OCI-M1 (cell line): ENCODE results near the gene PHF11.

Experiments
- DNase-seq: peaks from one replicate; lab custom pipeline; 2025; lab: John Stamatoyannopoulos, UW

Gene PHF11

DNA sequence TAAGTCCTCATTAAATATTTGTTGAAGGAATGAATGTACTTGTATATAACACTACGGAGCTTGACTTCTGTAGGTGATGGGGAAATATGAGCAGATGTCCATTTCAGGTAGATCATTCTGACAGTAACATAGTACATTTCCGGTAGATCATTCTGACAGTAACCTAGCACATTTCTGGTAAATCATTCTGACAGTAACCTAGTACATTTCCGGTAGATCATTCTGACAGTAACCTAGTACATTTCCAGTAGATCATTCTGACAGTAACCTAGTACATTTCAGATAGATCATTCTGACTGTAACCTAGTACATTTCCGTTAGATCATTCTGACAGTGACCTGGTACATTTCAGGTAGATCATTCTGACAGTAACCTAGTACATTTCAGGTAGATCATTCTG is 2.5 kb downstream of the PHF11 start:
- no peak for DNase-seq

DNA sequence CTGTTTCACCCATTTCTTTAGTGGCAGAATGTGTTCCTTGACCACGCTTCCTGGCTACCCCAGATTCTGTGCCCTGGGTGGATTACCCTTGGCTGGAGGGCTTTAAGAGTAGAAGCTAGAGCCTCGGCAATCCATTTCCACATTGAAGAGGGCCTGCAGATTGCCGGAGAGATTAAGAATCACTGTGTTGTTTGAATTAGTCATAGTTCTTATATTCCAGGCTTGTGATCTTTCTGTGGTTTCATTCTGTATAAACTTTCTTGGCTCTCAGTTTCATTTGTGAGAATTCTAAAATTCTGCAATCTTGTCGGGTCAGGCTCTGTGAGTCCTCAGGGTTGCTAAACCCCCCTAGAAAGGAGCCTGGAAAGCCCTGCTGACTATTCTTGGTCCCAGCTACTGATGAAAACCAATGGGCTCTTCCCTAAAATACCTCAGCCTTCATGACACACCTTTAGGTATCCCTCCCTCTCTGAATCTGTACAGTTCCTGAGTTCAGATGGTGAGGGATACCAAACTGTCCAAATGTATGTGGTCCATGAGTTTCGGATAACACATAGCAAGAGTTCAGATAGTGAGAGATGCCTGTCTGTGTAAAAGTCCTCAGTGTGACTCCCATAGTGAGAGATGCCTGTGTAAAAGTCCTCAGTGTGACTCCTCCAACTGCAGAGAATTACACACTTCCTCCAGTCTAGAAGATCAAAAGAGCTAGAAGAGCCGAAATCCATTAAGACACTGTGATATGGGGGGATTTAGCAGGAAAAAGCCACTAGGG is 4.3 kb downstream of the PHF11 start:
- peak; percentile 24 for DNase-seq

DNA sequence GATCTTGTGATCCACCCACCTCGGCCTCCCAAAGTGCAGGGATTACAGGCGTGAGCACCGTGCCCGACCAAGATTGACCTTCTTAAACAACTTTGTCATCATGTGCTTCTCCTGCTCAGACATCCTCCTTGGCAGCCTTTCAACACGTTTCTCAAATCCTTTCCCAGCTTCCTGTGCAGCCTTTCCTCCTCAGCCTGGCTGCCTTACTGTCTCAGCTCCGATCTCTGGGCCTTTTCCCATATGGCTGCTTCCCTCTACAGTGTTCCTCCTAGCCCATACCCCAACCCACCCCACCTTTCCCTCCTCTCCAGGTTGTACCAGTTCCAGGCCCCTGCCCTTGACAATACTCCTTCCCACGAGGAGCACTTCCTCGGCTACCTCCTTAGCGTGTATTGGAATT is 7.2 kb downstream of the PHF11 start:
- DNase-seq = no peak

DNA sequence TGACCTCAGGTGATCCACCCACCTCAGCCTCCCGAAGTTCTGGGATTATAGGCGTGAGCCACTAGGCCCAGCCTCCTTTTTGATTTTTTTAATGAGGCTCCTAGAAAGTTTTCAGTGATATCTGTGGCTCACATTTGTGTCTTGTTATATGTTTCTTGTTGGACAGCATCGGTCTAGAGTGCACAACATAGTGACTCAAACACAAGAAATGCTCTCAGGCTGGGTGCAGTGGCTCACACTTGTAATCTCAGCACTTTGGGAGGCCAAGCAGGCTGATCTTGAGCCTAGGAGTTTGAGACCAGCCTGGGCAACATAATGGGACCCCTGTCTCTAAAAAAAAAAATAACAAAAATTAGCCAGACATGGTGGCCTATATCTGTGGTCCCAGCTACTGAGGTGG is 8.2 kb downstream of the PHF11 start:
- no peak for DNase-seq

DNA sequence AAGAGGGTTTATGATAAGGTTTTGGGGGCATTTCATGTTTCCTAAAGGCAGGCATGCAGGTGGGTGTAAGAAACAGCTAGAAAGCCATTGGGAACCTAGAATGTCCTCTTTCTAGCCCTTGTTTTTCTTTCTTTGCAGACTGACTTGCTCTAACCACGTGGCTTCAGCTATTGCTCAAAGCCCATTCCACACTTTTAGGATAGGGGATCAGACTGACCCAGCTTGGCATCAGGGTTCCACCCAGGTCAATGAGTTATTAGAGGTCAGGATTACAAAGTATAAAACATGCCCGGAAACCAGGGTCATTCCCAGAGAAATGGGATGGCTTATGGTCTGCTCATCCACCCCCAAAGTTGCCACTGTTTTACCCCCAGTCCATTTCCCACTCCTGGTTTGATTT is 16.8 kb downstream of the PHF11 start:
- DNase-seq = no peak

DNA sequence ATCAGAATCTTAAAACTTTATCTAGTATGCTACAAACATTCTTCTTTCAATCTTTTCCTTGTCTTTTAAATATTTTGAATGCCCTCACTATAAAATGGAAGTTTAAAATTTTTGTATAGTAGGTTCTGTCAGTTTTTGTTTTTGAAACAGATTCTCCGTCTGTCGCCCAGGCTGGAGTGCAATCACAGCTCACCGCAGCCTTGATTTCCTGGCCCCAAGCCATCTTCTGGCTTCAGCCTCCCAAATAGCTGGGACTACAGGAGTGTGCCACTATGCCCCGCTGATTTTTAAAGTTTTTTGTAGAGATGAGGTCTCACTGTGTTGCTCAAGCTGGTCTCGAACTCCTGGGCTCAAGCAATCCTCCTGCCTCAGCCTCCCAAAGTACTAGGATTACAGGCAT is 20.7 kb downstream of the PHF11 start:
- no peak for DNase-seq

DNA sequence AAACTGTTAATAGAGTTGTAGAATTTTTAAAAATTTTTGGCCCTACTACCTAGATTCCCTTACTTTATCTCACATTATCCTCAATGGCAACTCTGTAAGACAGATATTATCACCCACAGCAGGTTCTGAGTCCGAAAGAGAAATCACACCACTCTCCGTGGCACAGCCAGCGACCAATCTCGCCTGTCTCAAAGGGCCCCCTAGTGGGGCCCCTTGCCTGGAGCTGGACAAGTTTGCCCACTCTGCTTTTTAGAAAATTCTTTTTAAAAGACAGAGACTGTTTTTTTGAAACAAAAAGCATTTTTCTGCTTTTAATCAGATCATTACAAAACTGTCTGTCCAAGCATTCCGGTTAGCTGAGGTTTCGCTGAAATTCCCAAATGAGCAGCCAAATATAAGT is 21.7 kb downstream of the PHF11 start:
- no peak for DNase-seq

DNA sequence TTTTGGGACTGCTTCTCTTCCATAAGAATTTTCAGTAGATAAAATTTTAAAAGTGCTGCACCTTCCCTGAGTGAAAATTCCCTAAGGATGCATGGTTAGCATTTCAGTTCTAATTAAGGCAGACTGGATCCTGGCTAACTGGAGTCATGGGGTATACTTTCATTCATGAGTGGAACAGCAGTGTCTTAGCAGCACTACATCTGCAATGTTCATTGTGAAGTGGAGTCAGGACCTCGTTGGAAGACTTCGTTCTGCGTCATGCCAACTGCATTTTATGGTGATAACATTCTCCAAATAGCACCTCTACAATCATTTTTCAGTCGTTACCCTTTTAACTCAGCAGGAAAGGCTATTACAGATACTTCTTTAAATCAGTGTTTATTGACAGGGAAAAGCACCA is 25.5 kb downstream of the PHF11 start:
- DNase-seq = no peak

DNA sequence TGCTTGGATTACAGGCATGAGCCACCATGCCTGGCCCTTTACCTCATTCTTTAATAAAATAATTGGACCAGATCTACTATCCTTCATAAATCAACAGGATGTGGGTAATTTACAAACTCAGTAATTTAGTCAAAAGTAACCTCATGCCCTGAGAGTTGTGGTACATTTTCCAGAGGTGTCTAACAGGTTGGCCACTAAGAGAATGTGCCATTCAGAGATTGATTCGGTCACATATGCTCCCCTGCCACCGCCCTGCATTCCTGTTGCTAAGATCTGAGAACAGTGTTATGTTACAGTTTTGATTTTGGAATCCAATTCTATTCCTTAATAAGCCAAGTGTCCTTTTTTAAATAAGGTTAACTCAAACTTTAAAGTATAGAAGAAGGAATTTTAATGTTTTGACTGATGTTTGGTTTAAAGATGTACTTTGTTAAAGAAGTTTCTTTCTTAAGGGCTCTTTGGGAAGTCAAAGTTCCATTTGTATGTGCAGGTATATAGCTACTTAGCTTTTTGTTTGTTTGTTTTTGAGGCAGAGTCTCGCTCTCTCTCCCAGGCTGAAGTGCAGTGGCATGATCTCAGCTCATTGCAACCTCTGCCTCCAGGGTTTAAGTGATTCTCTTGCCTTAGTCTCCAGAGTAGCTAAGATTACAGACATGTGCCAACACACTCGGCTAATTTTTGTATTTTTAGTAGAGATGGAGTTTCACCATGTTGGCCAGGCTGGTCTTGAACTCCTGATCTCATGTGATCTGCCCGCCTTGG is 29.2 kb downstream of the PHF11 start:
- no peak for DNase-seq

DNA sequence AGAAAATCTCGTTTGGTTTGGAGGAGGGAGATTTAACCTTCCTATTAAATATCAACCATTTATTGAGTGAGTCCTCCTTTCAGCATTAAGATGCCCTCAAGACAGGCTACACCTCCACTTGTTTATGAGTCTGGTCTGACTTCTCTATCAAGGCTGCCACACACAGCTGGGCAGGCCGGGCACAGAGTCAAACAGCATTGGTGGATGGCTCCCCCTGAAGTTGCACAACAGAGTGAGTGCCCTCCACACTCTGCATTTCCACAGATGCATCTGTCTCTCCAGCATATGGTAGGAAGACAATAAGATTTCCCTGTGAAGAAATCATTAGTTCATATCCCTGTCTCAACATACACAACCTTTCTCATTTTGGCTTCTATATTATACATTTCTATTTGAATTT is 31.4 kb downstream of the PHF11 start:
- DNase-seq = no peak

DNA sequence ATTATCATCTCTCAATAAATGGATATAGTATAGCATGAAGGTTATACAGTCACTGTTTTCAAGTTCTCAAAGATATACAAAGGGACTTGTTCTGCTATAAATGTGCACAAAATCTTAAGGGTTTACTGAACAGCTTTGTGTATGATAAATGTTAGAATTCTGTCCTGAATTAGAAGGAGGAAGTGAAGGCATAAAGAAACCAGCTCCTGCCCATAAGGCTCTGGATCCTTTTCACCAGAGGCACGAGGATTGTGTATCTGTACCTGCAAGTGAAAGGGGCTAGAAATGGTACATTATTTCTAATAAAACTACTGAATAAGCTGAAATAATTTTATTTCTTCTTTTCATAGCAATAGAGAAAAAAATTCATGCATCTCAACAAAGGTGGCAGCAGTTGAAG is 32.4 kb downstream of the PHF11 start:
- DNase-seq = no peak

DNA sequence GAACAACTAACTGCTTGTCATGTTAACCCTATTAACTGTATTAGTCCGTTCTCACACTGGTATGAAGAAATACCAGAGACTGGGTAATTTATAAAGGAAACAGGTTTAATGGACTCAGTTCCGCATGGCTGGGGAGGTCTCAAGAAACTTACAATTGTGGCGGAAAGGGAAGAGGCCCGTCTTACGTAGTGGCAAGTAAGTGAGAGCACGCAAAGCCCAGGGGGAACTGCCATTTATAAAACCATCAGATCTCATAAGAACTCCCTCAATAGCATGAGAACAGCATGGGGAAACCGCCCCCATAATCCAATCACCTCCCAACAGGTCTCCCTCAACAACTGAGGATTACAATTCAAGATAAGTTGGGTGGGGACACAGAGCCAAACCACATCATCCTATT is 34.7 kb downstream of the PHF11 start:
- peak; percentile 63 for DNase-seq

DNA sequence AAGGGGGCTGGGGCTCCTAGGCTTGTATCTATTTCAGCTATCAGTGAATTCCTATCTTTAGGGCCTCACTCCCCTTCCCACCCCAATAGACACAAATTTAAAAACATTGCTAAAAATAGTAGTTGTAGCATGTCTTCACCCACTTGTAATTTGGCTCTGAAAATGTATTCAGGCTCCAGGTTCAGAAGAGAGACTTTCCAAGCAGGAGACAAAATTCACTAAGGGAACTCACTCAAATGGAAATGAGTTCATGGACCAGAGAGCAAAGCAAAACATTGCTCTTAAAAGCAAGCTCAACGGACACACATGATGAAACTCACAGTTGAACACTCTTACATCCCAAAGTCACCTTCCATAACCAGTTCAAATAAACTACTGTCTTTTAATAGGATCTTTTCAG is 36.8 kb downstream of the PHF11 start:
- no peak for DNase-seq

DNA sequence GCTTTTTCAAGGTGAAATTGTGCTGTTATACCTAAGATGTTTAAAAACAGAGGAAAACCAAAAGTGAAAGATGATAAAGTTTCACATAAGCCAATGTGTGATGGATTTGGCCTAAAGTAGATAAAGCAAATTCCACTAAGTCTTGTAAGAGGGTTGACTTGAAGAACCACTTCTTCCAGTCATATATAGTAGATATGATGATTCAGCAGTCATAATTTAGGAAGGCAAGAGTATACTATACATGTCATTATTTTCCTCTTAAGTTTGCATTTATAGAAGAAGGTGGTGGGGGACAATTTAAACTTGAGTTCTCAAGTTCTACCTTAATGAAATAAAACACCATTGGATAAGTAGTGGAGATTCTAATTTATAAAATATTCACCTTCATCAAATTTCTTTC is 37.3 kb downstream of the PHF11 start:
- DNase-seq = peak; percentile 28

DNA sequence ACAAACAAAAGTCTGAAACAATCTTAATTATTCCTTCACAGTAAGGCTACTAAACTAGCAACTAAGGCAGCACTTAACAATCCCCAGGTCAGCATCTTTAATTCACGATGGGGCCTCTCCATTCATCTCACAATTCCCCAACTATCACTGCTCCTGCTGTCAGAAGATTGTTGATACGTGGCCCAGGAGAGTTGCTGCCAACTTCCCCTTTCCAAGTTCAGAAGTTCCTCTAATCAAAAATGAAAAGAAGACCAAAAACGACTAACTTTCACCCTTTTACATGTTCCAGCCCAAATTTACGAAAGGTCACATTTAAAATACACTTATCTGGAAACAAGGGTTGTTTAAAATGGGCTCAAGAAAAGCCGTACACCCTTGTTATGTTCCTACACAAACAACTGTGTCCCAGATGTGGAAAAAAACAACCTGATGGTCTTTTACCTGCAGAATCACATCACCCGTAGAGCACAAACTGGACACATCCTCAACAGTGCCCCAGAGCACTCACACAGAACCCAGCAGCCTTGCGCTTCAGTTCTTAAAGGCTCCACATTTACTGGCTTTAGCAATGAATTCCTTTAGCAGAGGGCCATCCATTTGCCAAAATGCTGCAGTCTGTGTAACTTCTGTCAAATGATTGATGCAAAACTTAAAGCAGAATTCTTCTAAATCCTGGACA is 38.0 kb downstream of the PHF11 start:
- peak; percentile 84 for DNase-seq

DNA sequence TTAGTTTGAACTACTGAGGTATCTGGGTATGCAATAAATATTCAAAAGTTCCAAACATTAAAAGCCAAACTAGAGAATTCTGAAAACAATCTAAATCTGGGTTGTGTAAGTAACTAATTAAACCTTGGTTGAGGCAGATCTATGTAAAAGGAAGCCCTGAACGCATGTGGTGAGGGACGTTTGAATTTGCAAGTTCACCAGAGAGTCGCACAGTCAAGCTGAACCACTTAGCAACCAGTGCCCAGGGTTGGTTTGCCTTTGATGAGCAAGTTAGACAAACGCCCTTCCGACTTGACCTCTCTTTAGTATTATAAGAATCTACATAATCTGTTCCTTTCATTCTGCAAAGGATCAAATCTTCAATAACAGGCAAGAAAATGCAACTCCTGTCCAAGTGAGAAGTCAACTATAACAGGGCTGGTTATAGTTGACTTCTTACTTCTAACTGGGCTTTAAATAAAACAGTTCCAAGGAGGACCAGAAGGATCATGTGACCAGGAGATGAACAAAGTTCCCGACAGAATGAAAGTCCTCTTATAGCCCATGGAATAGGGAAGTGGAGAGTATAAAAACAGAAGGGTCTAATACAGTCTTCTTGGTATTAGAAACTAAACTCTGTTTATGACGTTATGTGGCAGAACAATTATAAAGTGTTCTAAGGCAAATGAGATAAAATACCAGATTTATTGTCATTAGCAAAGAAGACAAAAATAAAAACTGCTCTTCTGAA is 40.6 kb downstream of the PHF11 start:
- no peak for DNase-seq

DNA sequence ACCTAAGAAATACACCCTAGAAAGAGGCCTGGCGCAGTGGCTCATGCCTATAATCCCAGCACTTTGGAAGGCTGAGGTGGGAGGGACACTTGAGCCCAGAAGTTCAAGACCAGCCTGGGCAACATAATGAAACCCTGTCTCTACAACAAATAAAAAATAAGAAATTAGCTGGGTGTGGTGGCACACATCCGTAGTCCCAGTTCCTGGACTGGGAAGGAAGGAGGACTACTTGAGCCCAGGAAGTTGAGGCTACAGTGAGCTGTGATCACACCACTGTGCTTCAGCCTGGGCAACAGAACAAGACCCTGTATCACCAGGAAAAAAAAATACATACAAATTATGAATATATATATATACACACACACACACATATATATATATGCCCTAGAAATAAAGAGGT is 42.7 kb downstream of the PHF11 start:
- DNase-seq = no peak

DNA sequence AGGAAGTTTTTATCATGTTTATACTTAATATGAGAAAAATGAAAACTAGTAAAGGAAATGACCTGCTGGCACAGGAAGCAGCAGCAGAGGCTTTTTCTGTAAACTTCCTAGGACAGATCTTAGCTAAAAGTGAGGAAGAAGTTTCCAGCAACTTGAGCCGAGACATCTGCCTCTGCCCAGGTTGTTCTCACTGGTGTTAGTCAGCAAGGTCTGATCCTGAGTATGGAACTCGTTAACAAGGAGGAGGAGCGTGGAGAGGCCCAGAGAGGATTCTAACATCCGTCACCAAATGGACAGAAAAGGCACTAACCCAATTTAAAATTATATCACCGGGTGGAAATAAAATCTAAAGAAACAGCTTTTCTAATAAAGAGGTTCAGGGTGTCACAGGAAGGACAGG is 43.6 kb downstream of the PHF11 start:
- no peak for DNase-seq

DNA sequence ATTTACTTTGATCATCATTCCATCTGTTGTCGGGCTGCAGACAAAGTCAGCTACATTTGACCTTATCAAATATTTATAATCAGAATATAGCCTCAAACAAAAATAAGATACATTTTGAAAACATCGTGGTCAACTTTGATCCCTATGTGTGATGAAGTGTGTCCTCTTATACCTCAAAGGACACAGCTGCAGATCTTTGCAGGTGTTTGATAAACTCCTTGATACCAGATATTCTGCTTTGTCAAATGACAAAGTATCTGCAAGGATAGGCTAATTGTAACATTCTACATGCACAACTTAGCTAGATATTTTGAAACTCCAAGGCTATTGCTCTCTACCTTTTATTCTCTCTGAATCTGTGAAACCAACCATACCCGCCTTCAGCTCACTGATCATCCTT is 44.0 kb downstream of the PHF11 start:
- no peak for DNase-seq

DNA sequence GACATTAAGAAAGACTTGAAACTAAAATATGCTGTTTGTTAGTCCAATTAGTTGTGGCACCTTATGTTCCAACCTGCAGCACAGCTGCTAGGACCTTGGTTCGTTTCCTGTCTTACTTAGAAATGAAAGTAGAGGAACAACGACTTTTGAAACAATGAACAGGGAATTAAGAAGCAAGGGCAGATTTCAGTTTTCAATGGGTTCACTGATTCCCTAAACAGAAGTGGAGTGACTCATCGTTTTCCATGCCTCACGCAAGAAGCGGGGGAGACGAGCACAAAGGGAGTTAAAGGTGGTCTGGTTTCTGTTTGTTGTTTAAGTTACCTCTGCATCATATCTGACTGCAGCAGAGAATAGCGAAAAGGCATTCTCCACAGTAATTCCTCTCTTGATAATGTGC is 44.8 kb downstream of the PHF11 start:
- DNase-seq = peak; percentile 60

DNA sequence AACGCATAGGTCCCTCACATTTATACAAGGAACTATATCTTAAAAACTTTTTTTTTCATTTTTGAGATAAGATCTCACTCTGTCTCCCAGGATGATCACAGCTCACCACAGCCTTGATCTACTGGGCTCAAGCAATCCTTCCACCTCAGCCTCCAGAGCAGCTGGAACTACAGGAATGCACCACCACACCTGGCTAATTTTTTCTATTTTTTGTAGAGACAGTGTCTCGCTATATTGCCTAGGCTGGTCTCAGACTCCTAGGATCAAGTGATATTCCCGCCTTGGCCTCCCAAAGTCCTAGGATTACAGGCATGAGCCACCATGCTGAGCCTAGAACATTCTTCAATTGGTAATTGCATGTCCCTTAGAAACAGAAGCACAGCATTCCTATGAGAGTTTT is 47.9 kb downstream of the PHF11 start:
- no peak for DNase-seq

DNA sequence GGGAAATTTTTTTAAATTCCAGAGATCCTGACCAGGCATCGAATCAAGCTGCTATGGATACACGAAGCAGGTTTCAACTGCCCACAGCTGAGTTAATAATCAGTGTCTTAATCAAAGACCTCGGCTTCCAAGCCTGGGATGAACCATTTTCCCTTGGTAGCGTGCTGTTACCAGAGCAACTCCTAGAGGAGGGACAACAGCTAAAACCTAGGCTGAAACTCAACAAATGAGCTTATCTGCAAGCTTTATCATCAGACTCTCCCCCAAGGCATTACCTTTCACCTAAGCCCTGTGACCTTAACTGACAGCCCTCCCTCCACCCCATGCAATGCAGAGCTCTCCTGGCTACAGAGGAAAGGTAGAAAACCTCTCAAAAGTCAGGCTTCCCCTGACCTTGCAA is 49.9 kb downstream of the PHF11 start:
- DNase-seq = no peak

DNA sequence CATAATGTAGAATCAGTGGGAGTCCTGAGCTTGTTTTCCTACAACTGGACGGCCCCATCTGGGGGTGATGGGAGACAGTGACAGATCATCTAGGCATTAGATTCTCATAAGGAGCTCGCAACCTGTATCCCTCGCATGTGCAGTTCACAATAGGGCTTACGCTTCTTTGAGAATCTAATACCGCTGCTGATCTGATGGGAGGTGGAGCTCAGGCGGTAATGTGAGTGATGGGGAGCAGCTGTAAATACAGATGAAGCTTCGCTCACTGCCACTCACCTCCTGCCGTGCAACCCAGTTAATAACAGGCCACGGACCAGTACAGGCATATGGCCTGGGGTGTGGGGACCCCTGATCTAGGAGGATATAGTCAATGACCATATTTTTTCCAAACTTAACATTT is 50.8 kb downstream of the PHF11 start:
- no peak for DNase-seq
